Measurements from ENCODE around the gene ZNF488.

DNA sequence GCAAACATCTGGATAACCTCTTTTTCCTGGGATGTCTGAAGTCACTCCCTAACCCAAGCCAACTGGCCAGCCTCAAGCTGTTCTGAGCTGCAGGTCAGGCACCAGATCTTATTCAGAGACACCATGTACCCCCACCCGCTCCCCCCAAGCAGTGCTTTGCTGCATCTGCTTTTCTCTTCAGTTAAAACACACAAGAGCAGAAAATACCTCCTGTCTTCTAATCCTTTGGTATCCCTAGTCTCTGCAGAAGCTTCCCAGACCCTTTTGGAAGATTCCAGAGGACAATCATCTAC is 3.0 kb downstream of the ZNF488 start:
- TF ChIP-seq CREB1 (IDR thresholded peaks at IDR 0.05; ENCODE audit: low read depth): no peak
- TF ChIP-seq ZNF217 (IDR thresholded peaks at IDR 0.05): no peak
- TF ChIP-seq, protein P1, sequence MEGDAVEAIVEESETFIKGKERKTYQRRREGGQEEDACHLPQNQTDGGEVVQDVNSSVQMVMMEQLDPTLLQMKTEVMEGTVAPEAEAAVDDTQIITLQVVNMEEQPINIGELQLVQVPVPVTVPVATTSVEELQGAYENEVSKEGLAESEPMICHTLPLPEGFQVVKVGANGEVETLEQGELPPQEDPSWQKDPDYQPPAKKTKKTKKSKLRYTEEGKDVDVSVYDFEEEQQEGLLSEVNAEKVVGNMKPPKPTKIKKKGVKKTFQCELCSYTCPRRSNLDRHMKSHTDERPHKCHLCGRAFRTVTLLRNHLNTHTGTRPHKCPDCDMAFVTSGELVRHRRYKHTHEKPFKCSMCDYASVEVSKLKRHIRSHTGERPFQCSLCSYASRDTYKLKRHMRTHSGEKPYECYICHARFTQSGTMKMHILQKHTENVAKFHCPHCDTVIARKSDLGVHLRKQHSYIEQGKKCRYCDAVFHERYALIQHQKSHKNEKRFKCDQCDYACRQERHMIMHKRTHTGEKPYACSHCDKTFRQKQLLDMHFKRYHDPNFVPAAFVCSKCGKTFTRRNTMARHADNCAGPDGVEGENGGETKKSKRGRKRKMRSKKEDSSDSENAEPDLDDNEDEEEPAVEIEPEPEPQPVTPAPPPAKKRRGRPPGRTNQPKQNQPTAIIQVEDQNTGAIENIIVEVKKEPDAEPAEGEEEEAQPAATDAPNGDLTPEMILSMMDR (IDR thresholded peaks at IDR 0.05 in 2 of 3, conservative IDR thresholded peaks at IDR 0.05 in 1 of 3; ENCODE audit: control insufficient read depth in 2 of 3, extremely low read depth in 1 of 3, insufficient read depth in 1 of 3, low read depth in 3 of 3, low read length in 3 of 3): no peak
- no peak for TF ChIP-seq POLR2AphosphoS5 (IDR thresholded peaks at IDR 0.05; ENCODE audit: low read length)
- TF ChIP-seq PRDM15 (CRISPR knock-in tag; IDR thresholded peaks at IDR 0.05): no peak
- no peak for TF ChIP-seq SRF (IDR thresholded peaks at IDR 0.05; ENCODE audit: low read depth in 2 of 2, low read length in 2 of 2)
- TF ChIP-seq SREBF1 (IDR thresholded peaks at IDR 0.05; ENCODE audit: low read length): no peak
